ENCODE data around the gene CLASP1. TPM values are rescaled to one million over a fixed set of nuclear protein-coding genes. Genes with fewer than 3 reads are reported as not detected.
A peak's percentile ranks its signal among the peaks of the same experiment; 100 is the strongest.

CLASP1 gene
- total RNA-seq, 2 donors from 2014 or later = 87.0 to 88.3 TPM

DNA sequence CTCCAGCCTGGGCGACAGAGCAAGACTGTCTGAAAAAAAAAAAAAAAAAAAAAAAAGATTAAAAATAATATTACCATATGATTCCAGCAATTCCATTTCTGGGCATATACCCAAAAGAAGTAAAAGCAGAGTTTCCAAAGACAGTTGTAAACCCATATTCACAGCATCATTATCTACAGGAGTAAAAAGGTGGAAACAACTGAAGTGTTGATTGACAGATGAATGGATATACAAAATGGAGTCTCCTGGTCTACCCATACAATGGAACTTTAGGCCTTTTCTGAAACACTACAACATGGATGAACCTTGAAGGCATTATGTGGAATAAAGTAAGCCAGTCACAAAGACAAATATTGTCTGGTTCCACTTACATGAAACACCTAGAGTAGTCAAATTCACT lies 112.9 kb downstream of the CLASP1 start:
- TF ChIP-seq, protein P1, sequence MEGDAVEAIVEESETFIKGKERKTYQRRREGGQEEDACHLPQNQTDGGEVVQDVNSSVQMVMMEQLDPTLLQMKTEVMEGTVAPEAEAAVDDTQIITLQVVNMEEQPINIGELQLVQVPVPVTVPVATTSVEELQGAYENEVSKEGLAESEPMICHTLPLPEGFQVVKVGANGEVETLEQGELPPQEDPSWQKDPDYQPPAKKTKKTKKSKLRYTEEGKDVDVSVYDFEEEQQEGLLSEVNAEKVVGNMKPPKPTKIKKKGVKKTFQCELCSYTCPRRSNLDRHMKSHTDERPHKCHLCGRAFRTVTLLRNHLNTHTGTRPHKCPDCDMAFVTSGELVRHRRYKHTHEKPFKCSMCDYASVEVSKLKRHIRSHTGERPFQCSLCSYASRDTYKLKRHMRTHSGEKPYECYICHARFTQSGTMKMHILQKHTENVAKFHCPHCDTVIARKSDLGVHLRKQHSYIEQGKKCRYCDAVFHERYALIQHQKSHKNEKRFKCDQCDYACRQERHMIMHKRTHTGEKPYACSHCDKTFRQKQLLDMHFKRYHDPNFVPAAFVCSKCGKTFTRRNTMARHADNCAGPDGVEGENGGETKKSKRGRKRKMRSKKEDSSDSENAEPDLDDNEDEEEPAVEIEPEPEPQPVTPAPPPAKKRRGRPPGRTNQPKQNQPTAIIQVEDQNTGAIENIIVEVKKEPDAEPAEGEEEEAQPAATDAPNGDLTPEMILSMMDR (conservative IDR thresholded peaks at IDR 0.05) = no peak

DNA sequence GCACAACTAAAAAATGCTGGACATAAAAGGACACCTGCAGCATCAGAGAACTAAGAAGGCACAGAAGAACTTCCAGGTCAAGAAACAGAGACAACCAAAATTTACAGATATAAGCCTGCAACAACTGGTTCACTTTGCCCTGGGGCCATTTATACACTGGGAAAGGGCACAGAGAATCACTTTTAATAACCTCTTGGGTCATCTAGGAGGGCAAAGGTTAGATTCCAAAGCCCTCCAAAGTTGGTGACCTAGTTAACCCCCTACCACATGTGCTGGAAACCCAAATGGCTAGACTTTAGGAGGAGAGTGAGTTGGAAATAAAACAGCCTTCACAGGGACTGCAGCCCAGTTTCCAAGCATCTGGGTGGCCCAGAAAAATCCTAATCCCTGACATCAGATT lies 115.3 kb downstream of the CLASP1 start:
- H3K27ac ChIP-seq (ENCODE audit: low read depth, low read length) = peak overlapping the region; percentile 35
- H3K36me3 ChIP-seq (ENCODE audit: control insufficient read depth, insufficient read depth, low read length) = no peaks in the 10 kb centered on the region
- TF ChIP-seq, protein P1 (conservative IDR thresholded peaks at IDR 0.05) = no peak
- H3K4me3 Mint-ChIP-seq = no peak overlapping the region
- peaks cover 26% of the 10 kb centered on the region for H3K4me1 Mint-ChIP-seq
- no peak for DNase-seq
- H3K4me3 ChIP-seq (ENCODE audit: low read length) = no peak overlapping the region
- H3K9me3 Mint-ChIP-seq = no peaks in the 10 kb centered on the region
- no peaks in the 10 kb centered on the region for H3K27me3 Mint-ChIP-seq (ENCODE audit: insufficient read depth)
- no peak overlapping the region for H3K9ac ChIP-seq (ENCODE audit: extremely low read depth, low read length, poor library complexity, severe bottlenecking)
- peaks cover 4% of the 10 kb centered on the region for H3K36me3 Mint-ChIP-seq (ENCODE audit: low read depth)
- peaks cover 4% of the 10 kb centered on the region for H3K4me1 ChIP-seq (ENCODE audit: control insufficient read depth, insufficient read depth, low read length)
- H3K27me3 ChIP-seq (ENCODE audit: control insufficient read depth, insufficient read depth, low read length, poor library complexity, severe bottlenecking) = no peaks in the 10 kb centered on the region
- peak overlapping the region; percentile 67 for H3K27ac Mint-ChIP-seq
- no peaks in the 10 kb centered on the region for H3K9me3 ChIP-seq (ENCODE audit: control insufficient read depth, low read length)

More for the DNA sequence above, 112.9 kb downstream of the CLASP1 start:
- H3K4me1 ChIP-seq (ENCODE audit: control insufficient read depth, insufficient read depth, low read length) = peaks cover 4% of the 10 kb centered on the region
- Mint-ChIP-seq H3K4me3 (no peak overlapping the region), H3K4me1 (peaks cover 19% of the 10 kb centered on the region), H3K27me3 (ENCODE audit: insufficient read depth) (no peaks in the 10 kb centered on the region), H3K36me3 (ENCODE audit: low read depth) (peaks cover 4% of the 10 kb centered on the region), H3K27ac (no peak overlapping the region), H3K9me3 (no peaks in the 10 kb centered on the region)
- H3K27me3 ChIP-seq (ENCODE audit: control insufficient read depth, insufficient read depth, low read length, poor library complexity, severe bottlenecking) = no peaks in the 10 kb centered on the region
- WGBS, 2 experiments (ENCODE audit: insufficient coverage in 1 of 2, insufficient read length in 1 of 2) = no CpG with 5 or more reads among the region's 1 CpG
- H3K9ac ChIP-seq (ENCODE audit: extremely low read depth, low read length, poor library complexity, severe bottlenecking) = no peak overlapping the region
- no peak for DNase-seq
- peak overlapping the region; percentile 21 for H3K27ac ChIP-seq (ENCODE audit: low read depth, low read length)
- H3K36me3 ChIP-seq (ENCODE audit: control insufficient read depth, insufficient read depth, low read length) = no peaks in the 10 kb centered on the region
- no peaks in the 10 kb centered on the region for H3K9me3 ChIP-seq (ENCODE audit: control insufficient read depth, low read length)
- no peak overlapping the region for H3K4me3 ChIP-seq (ENCODE audit: low read length)

DNA sequence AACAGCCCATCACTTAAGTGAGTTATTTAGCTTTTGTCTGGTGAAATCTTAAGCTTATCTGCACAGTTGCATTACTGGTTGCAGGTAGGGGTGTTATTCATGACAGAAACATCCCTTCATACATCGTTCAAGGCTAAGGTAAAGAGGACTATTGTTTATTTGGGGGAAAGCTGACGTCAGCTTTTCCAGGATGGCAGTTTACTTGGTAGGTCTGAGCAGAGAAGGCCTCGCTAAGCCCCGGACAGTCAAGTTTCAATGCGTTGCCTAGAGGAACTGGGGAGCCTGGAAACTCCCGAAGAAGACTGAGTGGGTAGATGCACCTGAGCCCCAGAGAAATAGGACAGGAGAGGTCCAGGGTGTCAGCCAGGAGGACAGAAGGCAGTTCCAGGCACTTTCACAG lies 116.4 kb downstream of the CLASP1 start:
- H3K36me3 Mint-ChIP-seq (ENCODE audit: low read depth) = peaks cover 10% of the 10 kb centered on the region
- H3K27me3 Mint-ChIP-seq (ENCODE audit: insufficient read depth) = no peaks in the 10 kb centered on the region
- H3K4me3 ChIP-seq (ENCODE audit: low read length) = no peak overlapping the region
- TF ChIP-seq, protein P1 (conservative IDR thresholded peaks at IDR 0.05) = no peak
- WGBS, 2 experiments (ENCODE audit: insufficient coverage in 1 of 2, insufficient read length in 1 of 2) = 75 to 77% methylated on average over 5 to 6 of the region's 6 CpGs
- peaks cover 4% of the 10 kb centered on the region for H3K36me3 ChIP-seq (ENCODE audit: control insufficient read depth, insufficient read depth, low read length)
- H3K4me1 Mint-ChIP-seq = peaks cover 33% of the 10 kb centered on the region
- peaks cover 9% of the 10 kb centered on the region for H3K4me1 ChIP-seq (ENCODE audit: control insufficient read depth, insufficient read depth, low read length)
- H3K9me3 ChIP-seq (ENCODE audit: control insufficient read depth, low read length) = no peaks in the 10 kb centered on the region
- peak overlapping the region; percentile 62 for H3K27ac ChIP-seq (ENCODE audit: low read depth, low read length)
- H3K9me3 Mint-ChIP-seq = no peaks in the 10 kb centered on the region
- no peak overlapping the region for H3K9ac ChIP-seq (ENCODE audit: extremely low read depth, low read length, poor library complexity, severe bottlenecking)
- no peak for DNase-seq
- no peaks in the 10 kb centered on the region for H3K27me3 ChIP-seq (ENCODE audit: control insufficient read depth, insufficient read depth, low read length, poor library complexity, severe bottlenecking)
- peak overlapping the region; percentile 88 for H3K27ac Mint-ChIP-seq
- H3K4me3 Mint-ChIP-seq = no peak overlapping the region
